DOHH2 (cell line): Measurements from ENCODE around the gene GREM1.

Experiments
- H3F3A ChIP-seq: fragments of 200-600 bp; sonication (generic), shearing (Covaris generic); 2 replicates; pipeline ENCODE4 v1.6.0; 2016; ENCODE audit warnings: antibody characterized with exemption, mild to moderate bottlenecking; ENCODE audit not compliant: control insufficient read depth, insufficient read depth
- H3K27ac ChIP-seq: fragments of 200-600 bp; sonication (generic); 2 replicates; pipeline ENCODE4 v1.5.1; 2014; ENCODE audit warnings: low read depth, mild to moderate bottlenecking, low read length, moderate library complexity
- H3K27me3 ChIP-seq: fragments of 200-600 bp; sonication (generic); 2 replicates; pipeline ENCODE4 v1.6.1; 2014; ENCODE audit warnings: mild to moderate bottlenecking, low read length, mixed read lengths; ENCODE audit not compliant: control insufficient read depth
- H3K36me3 ChIP-seq: fragments of 200-600 bp; sonication (generic); 2 replicates; pipeline ENCODE4 v1.6.1; 2014; ENCODE audit warnings: mild to moderate bottlenecking, low read length, moderate library complexity, mixed read lengths; ENCODE audit not compliant: control insufficient read depth
- H3K4me1 ChIP-seq: fragments of 200-600 bp; sonication (generic); 2 replicates; pipeline ENCODE4 v1.6.1; 2014; ENCODE audit warnings: mild to moderate bottlenecking, low read length, mixed read lengths; ENCODE audit not compliant: control insufficient read depth
- H3K4me2 ChIP-seq: fragments of 200-600 bp; sonication (generic); 2 replicates; pipeline ENCODE4 v1.6.0; 2014; ENCODE audit warnings: mild to moderate bottlenecking, low read length, moderate library complexity
- H3K4me3 ChIP-seq: fragments of 200-600 bp; sonication (generic); 2 replicates; pipeline ENCODE4 v1.5.1; 2014; ENCODE audit warnings: mild to moderate bottlenecking, low read length, mixed read lengths
- H3K79me2 ChIP-seq: fragments of 200-600 bp; sonication (generic); 2 replicates; pipeline ENCODE4 v1.6.1; 2014; ENCODE audit warnings: mild to moderate bottlenecking, low read length, mixed read lengths; ENCODE audit not compliant: control insufficient read depth
- H3K9me2 ChIP-seq: fragments of 200-600 bp; sonication (generic); replicated peaks from 2 replicates; pipeline ENCODE4 v1.6.1; 2014; ENCODE audit warnings: mild to moderate bottlenecking, low read length, mixed read lengths; ENCODE audit not compliant: control insufficient read depth
- H3K9me3 ChIP-seq: fragments of 200-600 bp; sonication (generic); 2 replicates; pipeline ENCODE4 v1.6.1; 2014; ENCODE audit warnings: antibody characterized with exemption, low read length, mixed read lengths; ENCODE audit not compliant: control insufficient read depth, insufficient read depth
- H4K20me1 ChIP-seq: fragments of 200-600 bp; sonication (generic); 2 replicates; pipeline ENCODE4 v1.6.0; 2014; ENCODE audit warnings: low read depth, mild to moderate bottlenecking, antibody characterized with exemption, low read length, moderate library complexity; ENCODE audit not compliant: control insufficient read depth, insufficient read depth
- CTCF ChIP-seq: fragments of 200-600 bp; sonication (generic); IDR thresholded peaks from one replicate; pipeline ENCODE4 v1.5.1; 2014; ENCODE audit warnings: antibody characterized with exemption, mild to moderate bottlenecking, low read depth, low read length; ENCODE audit not compliant: poor library complexity, severe bottlenecking
- EZH2phosphoT487 ChIP-seq: fragments of 200-600 bp; sonication (generic); IDR thresholded peaks from 2 replicates; pipeline ENCODE4 v1.6.1; 2017; ENCODE audit warnings: borderline replicate concordance, mild to moderate bottlenecking, antibody characterized with exemption, low read length, moderate library complexity, mixed read lengths

GREM1 gene

DNA sequence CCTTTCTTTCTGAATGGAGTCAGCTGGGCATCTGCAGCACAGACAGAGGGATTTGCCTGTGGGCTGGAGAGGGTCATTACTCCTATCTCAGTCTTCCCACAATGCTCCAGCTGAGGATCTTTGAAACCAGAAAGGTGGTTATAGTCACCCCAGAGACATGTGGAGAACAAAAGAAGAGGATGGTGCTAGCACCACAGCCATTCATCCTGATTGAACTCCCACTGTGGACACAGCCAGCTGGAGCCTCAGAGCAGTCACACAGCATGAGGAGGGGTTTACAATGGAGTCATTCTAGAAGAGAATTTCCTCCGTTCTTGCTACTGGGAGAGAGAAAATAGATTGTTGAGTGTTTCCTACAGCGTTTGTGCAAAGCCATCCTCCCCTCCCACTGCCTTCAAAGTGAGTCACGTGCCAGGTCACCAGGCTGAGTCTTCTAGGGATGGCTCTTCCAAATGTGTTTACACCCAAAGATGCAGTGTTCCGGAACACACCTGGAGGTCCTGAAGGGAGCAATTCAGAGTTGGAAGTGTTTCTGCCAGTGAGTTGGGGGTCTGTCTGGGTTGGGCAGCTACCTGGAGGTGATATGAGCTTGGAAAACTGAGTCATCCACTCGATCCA is 18.9 kb upstream of the GREM1 start:
- Histone ChIP-seq H3K4me2 (no peak overlapping the region), H3K79me2 (no peaks in the 10 kb centered on the region), H3K4me3 (no peak overlapping the region), H3K9me3 (no peaks in the 10 kb centered on the region), H3F3A (no peaks in the 10 kb centered on the region), H4K20me1 (no peaks in the 10 kb centered on the region), H3K36me3 (no peaks in the 10 kb centered on the region), H3K27me3 (no peaks in the 10 kb centered on the region), H3K4me1 (no peaks in the 10 kb centered on the region), H3K9me2 (no peaks in the 10 kb centered on the region), H3K27ac (no peak overlapping the region)
- TF ChIP-seq EZH2phosphoT487: no peak
- TF ChIP-seq CTCF: no peak

DNA sequence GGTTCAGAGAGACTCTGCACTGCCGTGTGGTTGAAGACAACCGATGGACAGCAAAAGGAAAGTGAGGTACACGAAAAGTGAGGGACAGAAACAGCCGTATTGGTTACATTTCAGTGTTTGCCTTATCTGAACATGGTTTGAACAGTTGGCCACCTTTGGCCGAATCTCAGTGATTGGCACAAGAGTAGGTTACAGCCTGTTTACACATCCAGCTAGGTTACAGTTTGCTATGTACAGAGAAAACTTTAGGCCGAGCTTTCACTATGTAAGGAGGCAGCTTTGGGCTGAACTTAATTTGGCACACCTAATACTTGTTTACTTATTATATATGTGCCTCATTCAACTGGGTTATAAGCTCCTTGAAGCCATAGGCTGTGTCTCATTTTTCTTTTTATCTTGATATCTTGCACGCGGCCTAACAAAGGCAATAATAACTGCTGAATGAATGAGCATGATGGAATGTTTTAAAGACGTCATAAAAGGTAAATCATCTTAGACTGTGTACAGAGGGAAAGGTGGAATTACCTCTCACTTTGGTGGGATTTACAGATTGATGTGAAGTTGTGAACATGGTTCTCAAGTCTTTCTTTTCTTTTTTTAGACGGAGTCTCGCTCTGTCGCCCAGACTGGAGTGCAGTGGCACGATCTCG is 17.2 kb upstream of the GREM1 start:
- Histone ChIP-seq H3K4me3 (no peak overlapping the region), H3K36me3 (no peaks in the 10 kb centered on the region), H3K9me3 (no peaks in the 10 kb centered on the region), H3K4me2 (no peak overlapping the region), H3K9me2 (no peaks in the 10 kb centered on the region), H4K20me1 (no peaks in the 10 kb centered on the region), H3F3A (no peaks in the 10 kb centered on the region), H3K4me1 (no peaks in the 10 kb centered on the region), H3K27me3 (0 out of 2 replicates have a peak, but pooled peaks cover 3% of the 10 kb centered on the region), H3K79me2 (no peaks in the 10 kb centered on the region), H3K27ac (no peak overlapping the region)
- TF ChIP-seq CTCF: no peak
- no peak for TF ChIP-seq EZH2phosphoT487

GRCh38 chr15:32701863-32702262 is 15.9 kb upstream of the GREM1 start:
- Histone ChIP-seq H3K9me2 (no peaks in the 10 kb centered on the region), H4K20me1 (no peaks in the 10 kb centered on the region), H3K79me2 (no peaks in the 10 kb centered on the region), H3K4me2 (no peak overlapping the region), H3K4me1 (no peaks in the 10 kb centered on the region), H3K9me3 (no peaks in the 10 kb centered on the region), H3K4me3 (no peak overlapping the region), H3F3A (no peaks in the 10 kb centered on the region), H3K36me3 (no peaks in the 10 kb centered on the region), H3K27me3 (0 out of 2 replicates have a peak, but pooled peaks cover 3% of the 10 kb centered on the region), H3K27ac (no peak overlapping the region)
- no peak for TF ChIP-seq EZH2phosphoT487
- TF ChIP-seq CTCF: no peak
